Central memory CD4-positive, alpha-beta T cell (primary cell): ENCODE measurements around the gene CNR2.
"Not testable (repeated sequence)": the region's sequence is repeated elsewhere in the genome, so short reads cannot be mapped to it uniquely, and the experiment has no call there.

Source experiments
- DNase-seq: peaks from one replicate; pipeline ENCODE4 v3.0.0; 2022

CNR2 gene

GRCh38 chr1:23882746-23883145, 30.4 kb downstream of the CNR2 start:
- DNase-seq = no peak

- no peak for DNase-seq
These were observed 33.4 kb downstream of the CNR2 start for GRCh38 chr1:23879809-23880208.

GRCh38 chr1:23878668-23879067, 34.5 kb downstream of the CNR2 start:
- no peak for DNase-seq

GRCh38 chr1:23875382-23875781, 37.8 kb downstream of the CNR2 start:
- DNase-seq = no peak

GRCh38 chr1:23872421-23872820, 40.7 kb downstream of the CNR2 start:
- DNase-seq = no peak

- DNase-seq = no peak
These were observed 44.1 kb downstream of the CNR2 start for GRCh38 chr1:23869051-23869450.

- no peak for DNase-seq
These were observed 44.6 kb downstream of the CNR2 start for GRCh38 chr1:23868557-23869016.

- peak; percentile 94 for DNase-seq
These were observed 45.1 kb downstream of the CNR2 start, which contains the start of gene FUCA1 for GRCh38 chr1:23867895-23868556. FUCA1 (minus strand) TSS chr1:23868290; CDS start chr1:23868286, 4 bp downstream.

- DNase-seq = no peak
These were observed 45.6 kb downstream of the CNR2 start for GRCh38 chr1:23867542-23867894.

- DNase-seq = no peak
These were observed 47.6 kb downstream of the CNR2 start for GRCh38 chr1:23865543-23865930.

GRCh38 chr1:23864801-23865542, 48.2 kb downstream of the CNR2 start:
- no peak for DNase-seq

- no peak for DNase-seq
These were observed 50.5 kb downstream of the CNR2 start for GRCh38 chr1:23862640-23863039.

- DNase-seq = no peak
These were observed 58.6 kb downstream of the CNR2 start for GRCh38 chr1:23854568-23854967.

- not testable (repeated sequence) for DNase-seq
These were observed 60.0 kb downstream of the CNR2 start for GRCh38 chr1:23853124-23853523.

- DNase-seq = not testable (repeated sequence)
These were observed 61.8 kb downstream of the CNR2 start for GRCh38 chr1:23851406-23851805.

GRCh38 chr1:23848673-23849616, 64.2 kb downstream of the CNR2 start:
- no peak for DNase-seq

GRCh38 chr1:23847482-23848095, 65.6 kb downstream of the CNR2 start:
- DNase-seq = not testable (repeated sequence)

- DNase-seq = no peak
These were observed 68.0 kb downstream of the CNR2 start for GRCh38 chr1:23845163-23845562.

- no peak for DNase-seq
These were observed 69.5 kb downstream of the CNR2 start for GRCh38 chr1:23843644-23844043.

- peak; percentile 68 for DNase-seq
These were observed 74.7 kb downstream of the CNR2 start for GRCh38 chr1:23838401-23838866.

GRCh38 chr1:23837908-23838307, 75.3 kb downstream of the CNR2 start:
- DNase-seq = peak; percentile 1

- no peak for DNase-seq
These were observed 77.1 kb downstream of the CNR2 start for GRCh38 chr1:23836037-23836436.

- not testable (repeated sequence) for DNase-seq
These were observed 79.0 kb downstream of the CNR2 start for GRCh38 chr1:23834156-23834555.
